HG03045 (cell line): ENCODE measurements around the gene RTN1.

ENCODE experiments used
- ATAC-seq: cut with Tn5 transposase; IDR thresholded peaks from one replicate; pipeline ENCODE4 v1.9.1; 2021; ENCODE audit warnings: mild to moderate bottlenecking, moderate library complexity; ENCODE audit not compliant: unreplicated experiment

The RTN1 gene

DNA sequence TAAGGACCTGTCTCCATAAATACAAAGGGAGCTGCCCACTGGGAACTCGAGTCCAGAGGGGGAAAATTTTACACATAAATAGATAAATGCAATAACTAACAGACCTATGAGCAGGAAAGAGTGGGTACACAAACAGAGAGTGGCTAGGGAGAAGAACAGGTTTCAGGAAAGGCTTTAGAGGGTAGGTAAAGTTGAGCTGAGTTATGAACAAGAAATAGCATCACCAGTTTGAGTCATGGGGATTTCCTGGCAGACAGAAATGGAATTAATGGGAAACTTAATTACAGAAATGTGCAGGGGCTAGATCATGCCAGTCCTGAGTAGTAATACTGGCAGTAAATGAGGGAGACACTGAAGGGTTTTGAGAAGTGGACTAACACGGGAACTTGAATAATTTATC lies 236.0 kb downstream of the RTN1 start:
- no peak for ATAC-seq

- ATAC-seq: no peak
Measured at GRCh38 chr14:59633486-59633885, 237.1 kb downstream of the RTN1 start.

GRCh38 chr14:59632381-59632780 lies 238.2 kb downstream of the RTN1 start:
- no peak for ATAC-seq

- no peak for ATAC-seq
Measured at GRCh38 chr14:59631237-59631636, 239.3 kb downstream of the RTN1 start.

GRCh38 chr14:59630288-59630963 lies 240.2 kb downstream of the RTN1 start:
- no peak for ATAC-seq

GRCh38 chr14:59629444-59630287 lies 240.9 kb downstream of the RTN1 start:
- no peak for ATAC-seq

- ATAC-seq: no peak
Measured at GRCh38 chr14:59627011-59627520, 243.5 kb downstream of the RTN1 start.

GRCh38 chr14:59622631-59623030 lies 247.9 kb downstream of the RTN1 start:
- no peak for ATAC-seq

- ATAC-seq: no peak
Measured at GRCh38 chr14:59619061-59619460, 251.5 kb downstream of the RTN1 start.

GRCh38 chr14:59601056-59601455 lies 269.5 kb downstream of the RTN1 start:
- no peak for ATAC-seq

GRCh38 chr14:59600211-59600945 lies 270.2 kb downstream of the RTN1 start:
- no peak for ATAC-seq

- ATAC-seq: no peak
Measured at GRCh38 chr14:59595071-59595470, 275.5 kb downstream of the RTN1 start.

DNA sequence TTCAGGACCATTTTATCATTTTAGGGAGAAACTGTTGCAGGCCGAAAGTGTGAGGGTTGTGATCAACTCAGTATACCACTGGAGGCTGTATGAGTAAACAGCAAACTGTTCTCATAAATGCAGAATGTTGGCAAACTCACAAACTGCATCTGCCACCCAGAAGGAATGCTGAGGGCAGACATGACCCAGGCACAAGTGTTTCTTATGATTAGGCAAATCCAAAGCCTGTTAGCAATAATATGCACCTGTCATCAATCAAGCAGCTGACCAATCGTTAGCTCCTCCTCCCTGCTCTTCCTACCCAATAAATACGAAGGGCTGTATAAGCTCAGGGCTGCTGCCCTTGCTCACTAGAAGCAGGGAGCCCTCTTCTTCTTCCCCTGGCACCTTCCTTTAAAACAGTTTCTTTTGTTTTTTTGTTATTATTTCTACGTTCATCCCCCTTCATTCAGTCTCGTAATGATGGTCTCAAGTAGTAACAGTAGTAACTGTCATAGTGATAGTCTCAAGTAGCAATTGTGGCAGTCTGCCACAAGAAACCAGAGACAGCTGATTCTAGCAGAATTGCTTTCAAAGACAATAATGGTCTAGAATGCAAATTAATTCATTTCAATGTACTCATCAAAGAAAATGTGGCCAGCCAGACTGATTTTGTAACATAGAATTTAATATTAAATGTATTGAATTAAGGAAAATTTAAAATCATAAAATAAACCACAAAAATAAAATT lies 278.8 kb downstream of the RTN1 start:
- no peak for ATAC-seq

DNA sequence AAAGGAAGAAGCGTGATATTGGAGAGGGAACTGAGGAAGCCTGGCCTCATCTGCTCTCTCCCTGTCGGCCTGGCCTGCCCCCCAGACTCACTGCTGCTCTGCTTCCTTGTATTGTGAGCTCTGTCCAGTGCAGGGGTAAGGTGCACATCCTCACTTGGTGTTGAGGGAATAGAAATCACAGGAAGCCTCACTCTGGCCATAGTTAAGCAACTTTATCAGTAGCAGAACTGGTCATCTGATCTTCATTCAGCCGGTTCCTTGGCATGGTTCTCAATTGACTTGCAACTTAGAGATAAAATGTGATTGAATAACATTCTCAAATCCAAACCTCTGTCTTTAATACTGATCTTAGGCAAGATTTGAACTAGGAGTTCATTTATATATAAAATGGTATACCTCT lies 282.5 kb downstream of the RTN1 start:
- ATAC-seq: no peak

GRCh38 chr14:59585891-59586554 lies 284.6 kb downstream of the RTN1 start:
- ATAC-seq: no peak

GRCh38 chr14:59583755-59584154 lies 286.8 kb downstream of the RTN1 start:
- no peak for ATAC-seq

- ATAC-seq: no peak
Measured at GRCh38 chr14:59582845-59583509, 287.6 kb downstream of the RTN1 start.

DNA sequence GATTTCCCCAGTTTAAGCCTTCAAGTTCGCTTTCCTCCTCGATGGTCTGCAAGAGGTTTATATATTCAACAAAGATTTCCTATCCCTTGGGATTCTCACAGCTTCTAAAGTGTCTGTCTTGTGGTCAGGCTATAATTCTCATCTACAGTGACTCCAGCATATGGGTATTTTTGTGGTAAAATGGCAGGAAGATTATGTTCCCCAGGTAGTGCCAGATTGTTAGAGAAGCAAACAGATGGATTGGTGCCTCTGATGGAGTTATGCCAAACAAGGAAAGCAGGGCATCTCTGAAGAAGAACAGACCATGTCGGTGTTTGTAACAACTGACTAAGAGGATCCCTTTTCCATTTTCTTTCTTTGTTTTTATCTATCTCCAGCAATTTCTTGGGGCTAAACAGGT lies 288.4 kb downstream of the RTN1 start:
- ATAC-seq: no peak

- ATAC-seq: no peak
Measured at GRCh38 chr14:59580911-59581310, 289.7 kb downstream of the RTN1 start.
